ENCODE data around the gene ZNF830.
"Not testable (repeated sequence)": the region's sequence is repeated elsewhere in the genome, so short reads cannot be mapped to it uniquely, and the experiment has no call there.

Gene ZNF830

GRCh38 chr17:34961093-34961911, at the start of gene ZNF830, which contains the start of gene CCT6B:
TSS of gene ZNF830 (plus strand) at chr17:34961540. CDS start at chr17:34961567, 27 bp downstream.
TSS of gene CCT6B (minus strand) at chr17:34961460. CDS start at chr17:34961393, 67 bp downstream.
- DNase-seq, result peak; percentile 99

DNA sequence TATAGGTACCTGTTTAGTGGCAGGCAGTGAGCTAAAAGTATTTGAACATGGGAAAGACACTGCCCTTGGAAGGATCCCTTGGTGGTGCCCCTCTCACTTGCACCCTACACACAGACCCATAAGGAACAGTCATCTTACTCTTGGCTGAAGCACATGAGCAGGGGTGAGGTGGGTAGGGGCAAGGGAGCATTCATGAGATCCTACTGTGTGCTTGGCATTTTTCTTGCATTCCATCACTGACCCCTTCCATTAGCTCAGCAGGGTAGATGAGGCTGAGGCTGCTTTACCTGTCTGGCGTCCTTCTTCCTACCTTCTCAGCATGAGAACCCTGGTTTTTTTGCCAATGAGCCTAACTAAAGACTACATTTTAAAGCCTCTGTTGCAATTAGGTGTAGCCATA, 48.3 kb upstream of the ZNF830 start:
- no peak for DNase-seq

DNA sequence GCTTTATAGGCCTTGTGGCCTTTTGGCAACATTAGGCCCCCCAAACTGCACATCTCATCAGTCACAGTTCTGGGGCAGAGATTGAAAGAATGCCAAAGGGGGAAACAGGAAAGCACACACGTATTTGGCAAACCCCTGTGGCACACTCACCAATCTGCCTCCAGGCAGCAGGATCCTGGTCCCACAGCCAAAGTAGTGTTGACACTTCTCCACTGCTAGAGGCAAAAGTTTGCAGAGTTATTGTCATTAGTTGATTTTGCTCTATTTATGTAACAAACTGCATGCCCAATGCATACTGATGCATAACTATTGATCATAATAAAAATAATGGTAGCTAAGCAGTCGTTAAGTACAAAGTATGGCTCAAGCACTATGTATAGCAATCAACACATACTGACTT, 45.2 kb upstream of the ZNF830 start:
- no peak for DNase-seq

GRCh38 chr17:34917381-34917780, 44.0 kb upstream of the ZNF830 start:
- no peak for DNase-seq

- DNase-seq, result no peak
Measured at GRCh38 chr17:34920676-34921075, 40.7 kb upstream of the ZNF830 start.

DNA sequence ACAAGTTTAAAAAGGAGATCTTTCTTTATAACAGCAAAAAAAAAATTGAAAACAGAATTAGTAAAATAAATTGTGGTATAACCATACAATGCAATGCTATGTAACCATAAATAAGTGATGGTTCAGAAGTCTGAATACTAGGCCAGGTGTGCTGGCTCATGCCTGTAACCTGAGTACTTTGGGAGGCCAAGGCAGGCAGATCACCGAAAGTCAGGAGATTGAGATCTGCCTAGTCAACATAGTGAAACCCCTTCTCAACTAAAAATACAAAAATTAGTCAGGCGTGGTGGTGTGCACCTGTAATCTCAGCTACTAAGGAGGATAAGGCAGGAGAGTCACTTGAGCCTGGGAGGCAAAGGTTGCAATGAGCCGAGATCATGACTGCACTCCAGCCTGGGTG, 34.7 kb upstream of the ZNF830 start:
- DNase-seq, result no peak

DNA sequence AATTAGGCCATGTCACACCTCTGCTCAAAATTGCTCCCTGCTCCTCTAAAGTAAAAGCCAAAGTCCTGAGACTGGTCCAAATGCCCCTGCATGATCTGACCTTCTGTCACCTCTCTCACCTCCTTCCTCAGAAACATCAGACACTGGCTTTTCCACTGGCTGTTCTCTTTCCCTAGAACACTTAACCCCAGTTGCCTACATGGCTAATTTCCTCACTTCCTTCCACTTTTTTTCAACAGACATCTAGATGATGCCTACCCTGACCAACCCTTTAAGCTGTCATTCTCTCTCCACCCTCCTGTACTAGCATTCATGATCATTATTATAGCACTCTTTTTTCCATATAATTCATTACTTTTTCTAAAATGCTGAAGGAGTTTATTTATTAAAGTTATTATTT, 31.1 kb upstream of the ZNF830 start:
- no peak for DNase-seq

- DNase-seq, result not testable (repeated sequence)
Measured at GRCh38 chr17:34950780-34951179, 10.6 kb upstream of the ZNF830 start.

DNA sequence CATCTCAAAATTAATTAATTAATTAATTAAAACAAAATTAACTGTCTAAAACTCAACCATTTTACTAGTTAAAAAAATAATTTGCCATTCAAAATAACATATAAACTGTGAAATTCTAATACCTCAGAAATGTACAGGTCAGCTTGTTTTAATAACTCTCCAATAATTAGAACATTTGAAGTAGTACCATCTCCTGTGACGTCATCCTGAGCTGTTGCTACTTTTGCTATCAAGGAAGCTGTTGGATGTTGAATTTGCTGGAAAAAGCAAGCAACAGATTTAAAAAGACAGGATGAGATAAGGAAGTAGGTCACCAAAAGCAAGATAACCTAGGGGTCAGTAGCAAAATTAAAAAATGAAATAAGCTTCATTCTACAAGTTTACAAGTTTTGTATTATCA, 2.9 kb upstream of the ZNF830 start:
- DNase-seq, result no peak

DNA sequence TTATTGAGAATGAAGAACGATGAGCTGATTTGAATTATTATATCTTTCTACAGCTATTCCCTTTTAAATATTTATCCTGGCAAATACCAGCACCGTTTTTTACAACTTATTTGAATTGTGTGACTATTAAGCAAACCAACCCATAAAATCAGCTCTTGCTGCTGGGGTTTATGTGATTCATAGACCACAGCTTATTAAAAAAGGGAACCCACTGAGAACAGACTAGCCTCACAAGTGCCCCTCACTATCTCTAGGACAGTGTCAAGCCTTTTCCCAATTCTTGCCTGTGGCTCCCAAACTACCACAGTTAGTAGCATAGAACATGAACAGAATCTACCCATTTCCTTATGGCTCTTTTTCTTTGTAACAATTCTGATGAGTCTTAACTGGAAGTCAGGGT, 12.8 kb downstream of the ZNF830 start:
- DNase-seq, result no peak

DNA sequence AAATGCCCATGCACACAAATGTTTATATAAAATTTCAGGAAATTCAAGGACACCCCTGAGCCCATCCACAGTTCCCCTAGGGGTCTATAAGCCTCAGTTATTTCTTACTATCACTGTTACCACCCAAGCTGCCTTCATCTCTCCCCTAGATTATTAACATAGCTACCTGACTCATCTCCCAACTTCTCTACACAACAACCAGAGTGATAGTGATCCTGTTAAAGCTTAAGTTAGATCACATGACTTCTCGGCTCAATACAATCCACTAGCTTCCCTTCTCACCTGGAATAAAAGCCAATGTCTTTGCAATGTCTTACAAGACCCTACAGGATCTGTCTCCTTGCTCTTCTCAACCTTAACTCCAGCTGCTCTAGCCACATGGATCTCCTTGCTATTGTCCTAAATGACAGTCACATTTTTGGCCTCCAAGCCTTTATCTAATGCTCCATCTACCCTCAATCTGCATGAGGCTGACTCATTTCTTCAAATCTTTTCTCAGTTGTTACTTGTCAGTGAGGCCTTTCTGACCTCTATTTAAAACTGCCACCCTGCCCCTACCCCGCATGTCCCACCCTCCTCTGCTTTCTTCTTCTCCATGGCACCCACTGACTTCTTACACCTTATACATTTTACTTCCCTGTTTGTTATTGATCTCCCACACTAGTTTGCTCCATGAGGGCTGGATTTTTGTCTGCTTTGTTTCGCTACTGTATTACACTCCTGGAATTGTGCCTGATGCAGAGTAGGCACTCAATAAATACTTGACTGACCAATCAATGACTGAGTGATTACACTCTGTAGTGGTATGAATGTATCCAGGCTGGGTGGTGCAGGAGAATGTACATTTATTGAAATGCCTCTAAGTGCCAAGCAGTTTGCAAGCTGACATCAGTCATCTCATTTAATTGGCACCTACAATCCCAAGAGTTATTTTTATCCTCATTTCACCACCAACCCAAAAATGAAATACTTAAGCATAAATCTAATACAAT, 13.8 kb downstream of the ZNF830 start:
- no peak for DNase-seq

DNA sequence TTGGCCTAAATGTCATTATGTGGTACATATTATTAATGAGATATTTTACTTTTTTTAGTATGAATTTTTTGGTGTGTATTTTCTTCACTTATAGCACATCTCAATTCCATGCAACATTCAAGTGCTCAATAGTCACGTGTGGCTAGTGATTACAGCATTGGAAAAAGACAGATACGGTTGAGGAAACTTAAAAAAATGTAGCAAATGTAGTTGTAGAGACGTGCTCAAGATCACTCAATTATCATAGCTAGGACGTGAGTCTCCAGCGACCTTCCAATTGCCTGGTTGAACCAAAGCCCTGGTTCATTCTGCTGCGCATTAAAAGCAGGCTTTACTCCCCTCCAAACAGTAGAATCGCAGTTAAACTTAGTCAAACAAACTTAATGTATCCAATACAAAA, 17.8 kb downstream of the ZNF830 start:
- no peak for DNase-seq

- DNase-seq, result peak; percentile 35
Measured at GRCh38 chr17:34979650-34980352, 18.5 kb downstream of the ZNF830 start.

DNA sequence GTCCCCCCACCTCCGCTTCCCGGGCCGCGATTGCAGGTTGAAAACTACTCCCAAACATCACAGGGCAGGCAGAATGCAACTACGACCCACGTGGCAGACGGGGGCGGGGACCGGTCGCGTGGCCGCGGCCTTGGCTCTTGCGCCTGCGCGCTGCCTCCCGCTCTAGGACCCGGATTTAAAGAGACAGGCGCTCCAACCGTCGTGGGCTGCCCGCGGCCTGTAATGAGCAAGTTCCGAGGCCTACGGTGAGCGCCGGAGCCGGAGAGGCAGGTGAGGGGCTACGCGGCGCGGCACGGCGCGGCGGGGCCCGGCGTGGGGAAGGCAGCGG, 19.0 kb downstream of the ZNF830 start, which contains the start of gene LIG3:
Gene LIG3, plus strand, starts transcription at position 160 of the 328 bp plus-strand sequence. CDS start 2,494 bp downstream, outside the sequence.
- peak; percentile 97 for DNase-seq

DNA sequence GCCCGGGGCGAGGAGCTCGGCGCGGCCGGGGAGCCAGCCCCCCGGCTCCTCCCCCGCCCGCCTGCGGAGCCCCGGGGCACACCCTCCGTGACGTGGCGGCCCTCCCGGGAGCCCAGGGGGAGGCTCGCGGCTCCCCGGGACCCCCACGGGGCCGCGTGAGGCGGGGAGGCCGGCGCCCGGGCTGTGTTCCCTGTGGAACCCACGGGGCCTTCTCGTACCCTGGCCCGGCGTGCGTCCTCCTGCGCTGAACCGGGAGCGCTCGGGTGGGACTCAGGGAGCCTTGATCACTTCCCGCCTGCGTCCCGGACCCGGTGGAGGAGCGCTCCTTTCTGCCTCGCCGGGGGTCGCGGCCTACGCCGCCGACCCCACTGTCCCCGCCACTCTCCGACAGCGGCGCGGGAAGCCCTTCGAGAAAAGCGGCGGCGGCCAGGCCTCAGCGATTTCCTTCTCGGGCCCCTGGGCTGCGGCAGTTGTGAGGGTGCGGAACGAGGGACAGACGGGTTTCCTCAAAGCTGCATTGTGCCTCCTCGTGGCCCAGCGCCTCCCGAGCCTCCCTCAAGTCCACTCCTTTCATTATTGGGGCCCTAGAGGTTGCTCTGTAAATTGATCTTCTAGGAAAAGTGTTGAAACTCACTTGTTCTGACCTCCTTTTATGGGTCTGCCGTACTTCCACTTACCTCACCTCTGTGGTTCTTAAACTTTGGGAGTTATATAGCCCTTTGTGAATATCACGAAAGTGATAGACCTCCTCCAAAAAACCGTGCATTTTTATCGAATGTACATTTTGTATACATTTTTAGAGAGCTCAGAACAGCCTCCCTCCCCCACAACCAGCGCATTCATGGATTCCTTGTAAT, 19.6 kb downstream of the ZNF830 start:
- DNase-seq, result peak; percentile 92

- peak; percentile 80 for DNase-seq
Measured at GRCh38 chr17:34981538-34982241, 20.4 kb downstream of the ZNF830 start.

- DNase-seq, result no peak
Measured at GRCh38 chr17:34987232-34987631, 25.9 kb downstream of the ZNF830 start.

GRCh38 chr17:34988644-34989043, 27.3 kb downstream of the ZNF830 start:
- no peak for DNase-seq

DNA sequence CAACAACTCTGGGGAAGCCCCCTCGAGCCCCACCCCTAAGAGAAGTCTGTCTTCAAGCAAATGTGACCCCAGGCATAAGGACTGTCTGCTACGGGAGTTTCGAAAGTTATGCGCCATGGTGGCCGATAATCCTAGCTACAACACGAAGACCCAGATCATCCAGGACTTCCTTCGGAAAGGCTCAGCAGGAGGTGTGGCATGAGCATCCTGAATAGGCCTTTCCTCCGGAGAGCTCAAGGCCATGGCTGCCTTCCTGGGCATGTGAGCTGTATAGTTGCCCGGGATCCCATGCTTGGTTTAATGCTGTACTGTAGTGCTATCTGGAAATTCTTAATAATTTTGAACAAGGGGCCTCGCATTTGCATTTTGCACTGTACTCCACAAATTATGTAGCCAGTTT, 28.1 kb downstream of the ZNF830 start:
- DNase-seq, result no peak

- no peak for DNase-seq
Measured at GRCh38 chr17:34990921-34991365, 29.6 kb downstream of the ZNF830 start.

DNA sequence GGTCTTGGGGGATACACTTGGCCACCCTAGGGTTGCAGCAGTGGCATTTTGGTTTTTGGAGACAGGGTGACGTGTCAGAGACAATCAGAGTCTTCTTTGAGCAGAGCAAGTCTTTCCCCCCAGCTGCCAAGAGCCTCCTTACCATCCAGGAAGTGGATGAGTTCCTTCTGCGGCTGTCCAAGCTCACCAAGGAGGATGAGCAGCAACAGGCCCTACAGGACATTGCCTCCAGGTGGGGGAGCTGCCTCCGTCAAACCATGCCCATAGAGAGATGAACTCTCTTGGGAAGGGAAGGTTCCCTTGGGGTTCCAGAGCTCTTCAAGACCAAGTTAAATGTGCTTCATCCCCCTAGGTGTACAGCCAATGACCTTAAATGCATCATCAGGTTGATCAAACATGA, 30.3 kb downstream of the ZNF830 start:
- DNase-seq, result no peak

Measured in eye (tissue), 1 donor.